Measurements from ENCODE around the gene SPATA4. TPM values are rescaled to one million over a fixed set of nuclear protein-coding genes. Genes with fewer than 3 reads are reported as not detected.

SPATA4 gene
- total and polyA plus RNA-seq, 2 donors (not counting 3 experiments of a cell fraction or from before 2014, with no cell fraction given) = not detected

GRCh38 chr4:176149680-176150355 lies 45.6 kb downstream of the SPATA4 start:
- DNase-seq (ENCODE audit: low read depth, low spot score) = no peak
- no peaks in the 10 kb centered on the region for H3K9me3 ChIP-seq (replicated peaks; ENCODE audit: control insufficient read depth, insufficient read depth, low read length)
- FAIRE-seq = no peak
- BruUV-seq (replicated peaks) = no TSS peak
- intact Hi-C loops (cut with micrococcal nuclease) = loop anchor here (1.0 to 5.0 kb wide), 2 partner anchors 127 to 191 kb away; no protein-coding TSS in a partner anchor
- H3K9ac ChIP-seq (replicated peaks; ENCODE audit: extremely low read depth, insufficient read depth, low read length) = no peak overlapping the region
- H3K79me2 ChIP-seq (ENCODE audit: control insufficient read depth, insufficient read depth, low read length) = no peaks in the 10 kb centered on the region
- ChIA-PET POLR2A (no interaction called here), CTCF (interaction anchor here (0.7 to 4.0 kb wide), 12 partner anchors 11 to 191 kb away, joined by 3 to 92 read pairs (median 5); no protein-coding TSS in a partner anchor)
- dilution Hi-C loops (cut with MboI; ENCODE audit: extremely low pct_ligation_motif_present, low sequenced_read_pairs) = no loop called here
- TF ChIP-seq, protein P1, sequence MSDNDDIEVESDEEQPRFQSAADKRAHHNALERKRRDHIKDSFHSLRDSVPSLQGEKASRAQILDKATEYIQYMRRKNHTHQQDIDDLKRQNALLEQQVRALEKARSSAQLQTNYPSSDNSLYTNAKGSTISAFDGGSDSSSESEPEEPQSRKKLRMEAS (IDR thresholded peaks at IDR 0.05; ENCODE audit: insufficient read depth, insufficient read length) = no peak
- TF ChIP-seq FOS (IDR thresholded peaks at IDR 0.05; ENCODE audit: borderline replicate concordance, insufficient read depth, low read length) (no peak), CTCF (IDR thresholded peaks at IDR 0.05; ENCODE audit: extremely low read depth in 1 of 2, insufficient read depth in 1 of 2, low read depth in 1 of 2, low read length in 2 of 2) (no peak), GATA2 (IDR thresholded peaks at IDR 0.05; ENCODE audit: insufficient read depth, insufficient read length, low read depth, low read length) (no peak), POLR2AphosphoS5 (IDR thresholded peaks at IDR 0.05; ENCODE audit: insufficient read depth, low read depth, low read length) (no peak), MYC (IDR thresholded peaks at IDR 0.05; ENCODE audit: low read depth, low read length) (no peak), JUN (IDR thresholded peaks at IDR 0.05; ENCODE audit: borderline replicate concordance, insufficient read depth, insufficient read length, low read depth) (no peak)
- no peaks in the 10 kb centered on the region for H3K9me1 ChIP-seq (replicated peaks; ENCODE audit: control insufficient read depth, extremely low read depth, insufficient read depth, low read length)
- H3K4me3 ChIP-seq (replicated peaks in 1 of 3; ENCODE audit: insufficient read depth in 1 of 3, low read depth in 1 of 3, low read length in 3 of 3) = no peak overlapping the region
- H3K4me1 ChIP-seq (ENCODE audit: control insufficient read depth, extremely low read depth, insufficient read depth, low read length) = no peaks in the 10 kb centered on the region
- H3K4me2 ChIP-seq (ENCODE audit: insufficient read depth, low read length) = no peak overlapping the region
- no peaks in the 10 kb centered on the region for H3K27me3 ChIP-seq (ENCODE audit: control insufficient read depth in 2 of 2, insufficient read depth in 2 of 2, low read length in 2 of 2)
- no peaks in the 10 kb centered on the region for H3K36me3 ChIP-seq (ENCODE audit: control insufficient read depth in 2 of 2, extremely low read depth in 1 of 2, insufficient read depth in 2 of 2, low read length in 2 of 2)
- no peak overlapping the region for H3K27ac ChIP-seq (ENCODE audit: insufficient read depth, low read depth, low read length)
- no peak overlapping the region for H2AFZ ChIP-seq (ENCODE audit: low read depth, low read length)
- no peaks in the 10 kb centered on the region for H4K20me1 ChIP-seq (replicated peaks; ENCODE audit: control insufficient read depth, extremely low read depth, insufficient read depth, low read length)

All from endothelial cell of umbilical vein (primary cell).